Measurements from ENCODE around the gene ZFP1. TPM values are rescaled to one million over a fixed set of nuclear protein-coding genes. Genes with fewer than 3 reads are reported as not detected.

Gene ZFP1
- total RNA-seq, 1 donor from 2014 or later, result 14.0 TPM

GRCh38 chr16:75189638-75190245 is 41.4 kb downstream of the ZFP1 start:
- no peaks in the 10 kb centered on the region for H3K4me1 Mint-ChIP-seq (ENCODE audit: low read depth)
- intact Hi-C loops (cut with micrococcal nuclease), result no loop called here

GRCh38 chr16:75192606-75193264 is 44.4 kb downstream of the ZFP1 start:
- no peaks in the 10 kb centered on the region for H3K4me1 Mint-ChIP-seq (ENCODE audit: low read depth)
- no peak overlapping the region for H3K4me3 Mint-ChIP-seq (ENCODE audit: low read depth)
- H3K27me3 Mint-ChIP-seq (ENCODE audit: low read depth), result peaks cover 19% of the 10 kb centered on the region
- no peaks in the 10 kb centered on the region for H3K36me3 Mint-ChIP-seq (ENCODE audit: low read depth)
- no peak overlapping the region for H3K27ac Mint-ChIP-seq
- no peaks in the 10 kb centered on the region for H3K9me3 Mint-ChIP-seq
- no peak for DNase-seq (ENCODE audit: low spot score)
- intact Hi-C loops (cut with micrococcal nuclease), result no loop called here

More at GRCh38 chr16:75189638-75190245, 41.4 kb downstream of the ZFP1 start:
- H3K36me3 Mint-ChIP-seq (ENCODE audit: low read depth), result no peaks in the 10 kb centered on the region
- no peak for DNase-seq (ENCODE audit: low spot score)
- no peaks in the 10 kb centered on the region for H3K9me3 Mint-ChIP-seq
- peaks cover 8% of the 10 kb centered on the region for H3K27me3 Mint-ChIP-seq (ENCODE audit: low read depth)
- H3K4me3 Mint-ChIP-seq (ENCODE audit: low read depth), result no peak overlapping the region
- no peak overlapping the region for H3K27ac Mint-ChIP-seq

GRCh38 chr16:75193265-75193650 is 44.9 kb downstream of the ZFP1 start:
- no peaks in the 10 kb centered on the region for H3K36me3 Mint-ChIP-seq (ENCODE audit: low read depth)
- no peak overlapping the region for H3K27ac Mint-ChIP-seq
- intact Hi-C loops (cut with micrococcal nuclease), result no loop called here
- H3K27me3 Mint-ChIP-seq (ENCODE audit: low read depth), result peaks cover 24% of the 10 kb centered on the region
- no peak overlapping the region for H3K4me3 Mint-ChIP-seq (ENCODE audit: low read depth)
- H3K4me1 Mint-ChIP-seq (ENCODE audit: low read depth), result no peaks in the 10 kb centered on the region
- DNase-seq (ENCODE audit: low spot score), result no peak
- no peaks in the 10 kb centered on the region for H3K9me3 Mint-ChIP-seq

- Mint-ChIP-seq H3K9me3 (no peaks in the 10 kb centered on the region), H3K4me3 (ENCODE audit: low read depth) (no peak overlapping the region), H3K36me3 (ENCODE audit: low read depth) (no peaks in the 10 kb centered on the region), H3K4me1 (ENCODE audit: low read depth) (no peaks in the 10 kb centered on the region), H3K27me3 (ENCODE audit: low read depth) (peaks cover 25% of the 10 kb centered on the region), H3K27ac (no peak overlapping the region)
- intact Hi-C loops (cut with micrococcal nuclease), result no loop called here
- no peak for DNase-seq (ENCODE audit: low spot score)
Measured at GRCh38 chr16:75193730-75194444, 45.6 kb downstream of the ZFP1 start.

GRCh38 chr16:75195811-75196790 is 47.8 kb downstream of the ZFP1 start:
- H3K4me3 Mint-ChIP-seq (ENCODE audit: low read depth), result no peak overlapping the region
- H3K4me1 Mint-ChIP-seq (ENCODE audit: low read depth), result peaks cover 1% of the 10 kb centered on the region
- DNase-seq (ENCODE audit: low spot score), result no peak
- peaks cover 30% of the 10 kb centered on the region for H3K27me3 Mint-ChIP-seq (ENCODE audit: low read depth)
- intact Hi-C loops (cut with micrococcal nuclease), result loop anchor here (5.0 kb wide), 2 partner anchors 36 to 266 kb away; partner anchors contain the start of gene TMEM170A
- no peak overlapping the region for H3K27ac Mint-ChIP-seq
- H3K36me3 Mint-ChIP-seq (ENCODE audit: low read depth), result no peaks in the 10 kb centered on the region
- no peaks in the 10 kb centered on the region for H3K9me3 Mint-ChIP-seq

- peaks cover 34% of the 10 kb centered on the region for H3K27me3 Mint-ChIP-seq (ENCODE audit: low read depth)
- no peaks in the 10 kb centered on the region for H3K36me3 Mint-ChIP-seq (ENCODE audit: low read depth)
- no peaks in the 10 kb centered on the region for H3K9me3 Mint-ChIP-seq
- DNase-seq (ENCODE audit: low spot score), result no peak
- intact Hi-C loops (cut with micrococcal nuclease), result loop anchor here (5.0 kb wide), 2 partner anchors 35 to 265 kb away; partner anchors contain the start of gene TMEM170A
- peaks cover 1% of the 10 kb centered on the region for H3K4me1 Mint-ChIP-seq (ENCODE audit: low read depth)
- no peak overlapping the region for H3K27ac Mint-ChIP-seq
- no peak overlapping the region for H3K4me3 Mint-ChIP-seq (ENCODE audit: low read depth)
Measured at GRCh38 chr16:75196836-75197235, 48.5 kb downstream of the ZFP1 start.

- Mint-ChIP-seq H3K36me3 (ENCODE audit: low read depth) (no peaks in the 10 kb centered on the region), H3K4me1 (ENCODE audit: low read depth) (peaks cover 1% of the 10 kb centered on the region), H3K27ac (no peak overlapping the region), H3K9me3 (no peaks in the 10 kb centered on the region), H3K4me3 (ENCODE audit: low read depth) (no peak overlapping the region), H3K27me3 (ENCODE audit: low read depth) (peaks cover 33% of the 10 kb centered on the region)
- DNase-seq (ENCODE audit: low spot score), result no peak
- intact Hi-C loops (cut with micrococcal nuclease), result loop anchor here (5.0 kb wide), 2 partner anchors 35 to 265 kb away; partner anchors contain the start of gene TMEM170A
Measured at GRCh38 chr16:75197522-75198134, 49.3 kb downstream of the ZFP1 start.

- Mint-ChIP-seq H3K27me3 (ENCODE audit: low read depth) (peaks cover 29% of the 10 kb centered on the region), H3K4me3 (ENCODE audit: low read depth) (no peak overlapping the region), H3K9me3 (no peaks in the 10 kb centered on the region), H3K36me3 (ENCODE audit: low read depth) (no peaks in the 10 kb centered on the region), H3K4me1 (ENCODE audit: low read depth) (peaks cover 1% of the 10 kb centered on the region), H3K27ac (no peak overlapping the region)
- DNase-seq (ENCODE audit: low spot score), result no peak
- intact Hi-C loops (cut with micrococcal nuclease), result loop anchor here (5.0 kb wide), 2 partner anchors 34 to 264 kb away; partner anchors contain the start of gene TMEM170A
Measured at GRCh38 chr16:75198135-75198600, 49.8 kb downstream of the ZFP1 start.

GRCh38 chr16:75202069-75202590 is 53.8 kb downstream of the ZFP1 start:
- no peak for DNase-seq (ENCODE audit: low spot score)
- Mint-ChIP-seq H3K36me3 (ENCODE audit: low read depth) (no peaks in the 10 kb centered on the region), H3K4me1 (ENCODE audit: low read depth) (peaks cover 1% of the 10 kb centered on the region), H3K27ac (no peak overlapping the region), H3K9me3 (no peaks in the 10 kb centered on the region), H3K4me3 (ENCODE audit: low read depth) (no peak overlapping the region), H3K27me3 (ENCODE audit: low read depth) (peaks cover 22% of the 10 kb centered on the region)
- intact Hi-C loops (cut with micrococcal nuclease), result no loop called here

- H3K36me3 Mint-ChIP-seq (ENCODE audit: low read depth), result no peaks in the 10 kb centered on the region
- no peaks in the 10 kb centered on the region for H3K9me3 Mint-ChIP-seq
- H3K27me3 Mint-ChIP-seq (ENCODE audit: low read depth), result peaks cover 14% of the 10 kb centered on the region
- peaks cover 1% of the 10 kb centered on the region for H3K4me1 Mint-ChIP-seq (ENCODE audit: low read depth)
- no peak overlapping the region for H3K4me3 Mint-ChIP-seq (ENCODE audit: low read depth)
- intact Hi-C loops (cut with micrococcal nuclease), result no loop called here
- H3K27ac Mint-ChIP-seq, result no peak overlapping the region
- DNase-seq (ENCODE audit: low spot score), result no peak
Measured at GRCh38 chr16:75203096-75203495, 54.8 kb downstream of the ZFP1 start.

- DNase-seq (ENCODE audit: low spot score), result no peak
- Mint-ChIP-seq H3K27ac (no peak overlapping the region), H3K27me3 (ENCODE audit: low read depth) (peaks cover 10% of the 10 kb centered on the region), H3K4me1 (ENCODE audit: low read depth) (peaks cover 1% of the 10 kb centered on the region), H3K4me3 (ENCODE audit: low read depth) (no peak overlapping the region), H3K36me3 (ENCODE audit: low read depth) (no peaks in the 10 kb centered on the region), H3K9me3 (no peaks in the 10 kb centered on the region)
- intact Hi-C loops (cut with micrococcal nuclease), result no loop called here
Measured at GRCh38 chr16:75203667-75204409, 55.5 kb downstream of the ZFP1 start.

Data from activated T-helper 2 cell treated with anti-CD3 and anti-CD28 coated beads, Interferon-gamma antibody, Interleukin-2, Interleukin-4, amounts not matched to agents 10 μg/mL and 5 μg/mL and 100 μg/mL, durations not matched to agents 14 hours and 24 hours and 36 hours (primary cell).